ACC112 (cell line): ENCODE data around the gene NUP160.
"Not testable (repeated sequence)": the region's sequence is repeated elsewhere in the genome, so short reads cannot be mapped to it uniquely, and the experiment has no call there.

Experiments used
- H2AFZ ChIP-seq: fragments of 200-600 bp; sonication (generic); one replicate; pipeline ENCODE4 v1.6.0; 2017; ENCODE audit warnings: antibody characterized with exemption, low read length; ENCODE audit not compliant: unreplicated experiment
- H3K27ac ChIP-seq: fragments of 200-600 bp; sonication (generic); 2 replicates; pipeline ENCODE4 v1.5.1; 2014; ENCODE audit warnings: low read depth, mild to moderate bottlenecking, antibody characterized with exemption, low read length, moderate library complexity
- H3K27me3 ChIP-seq: fragments of 200-600 bp; sonication (generic); 2 replicates; pipeline ENCODE4 v1.6.1; 2014; ENCODE audit warnings: mild to moderate bottlenecking, antibody characterized with exemption, low read length, moderate library complexity, mixed read lengths; ENCODE audit not compliant: insufficient read depth
- H3K36me3 ChIP-seq: fragments of 200-600 bp; sonication (generic); 2 replicates; pipeline ENCODE4 v1.6.1; 2016; ENCODE audit warnings: mild to moderate bottlenecking, antibody characterized with exemption, low read length, moderate library complexity, mixed read lengths; ENCODE audit not compliant: insufficient read depth
- H3K4me1 ChIP-seq: fragments of 200-600 bp; sonication (generic); one replicate; pipeline ENCODE4 v1.6.1; 2016; ENCODE audit warnings: low read length, mixed read lengths; ENCODE audit not compliant: insufficient read depth, unreplicated experiment, control insufficient read depth
- H3K4me3 ChIP-seq: fragments of 200-600 bp; sonication (generic); 2 replicates; pipeline ENCODE4 v1.5.1; 2014; ENCODE audit warnings: mild to moderate bottlenecking, low read depth, low read length
- H3K79me2 ChIP-seq: fragments of 200-600 bp; sonication (generic); one replicate; pipeline ENCODE4 v1.6.0; 2016; ENCODE audit warnings: low read length; ENCODE audit not compliant: control insufficient read depth, unreplicated experiment, insufficient read depth

NUP160 gene

GRCh38 chr11:47847892-47848699, at the start of gene NUP160:
NUP160 (minus strand) TSS chr11:47848350; CDS start chr11:47848318, 32 bp downstream.
- Histone ChIP-seq H3K27ac (peak within 1 kb of the TSS; percentile 40; the same call in 1 of the 2 replicates), H3K36me3 (peaks cover 11% of the 10 kb centered on the region; the same call in 1 of the 2 replicates), H2AFZ (peak within 1 kb of the TSS; percentile 86), H3K79me2 (peaks cover 47% of the 10 kb centered on the region), H3K4me1 (peaks cover 8% of the 10 kb centered on the region), H3K4me3 (peak within 1 kb of the TSS; percentile 97), H3K27me3 (no peaks in the 10 kb centered on the region)

- Histone ChIP-seq H3K27ac (no peak overlapping the region), H3K27me3 (no peaks in the 10 kb centered on the region), H3K36me3 (no peaks in the 10 kb centered on the region), H2AFZ (no peak overlapping the region), H3K79me2 (no peaks in the 10 kb centered on the region), H3K4me3 (no peak overlapping the region), H3K4me1 (no peaks in the 10 kb centered on the region)
Observed at GRCh38 chr11:47896199-47896598, 48.0 kb upstream of the NUP160 start.

DNA sequence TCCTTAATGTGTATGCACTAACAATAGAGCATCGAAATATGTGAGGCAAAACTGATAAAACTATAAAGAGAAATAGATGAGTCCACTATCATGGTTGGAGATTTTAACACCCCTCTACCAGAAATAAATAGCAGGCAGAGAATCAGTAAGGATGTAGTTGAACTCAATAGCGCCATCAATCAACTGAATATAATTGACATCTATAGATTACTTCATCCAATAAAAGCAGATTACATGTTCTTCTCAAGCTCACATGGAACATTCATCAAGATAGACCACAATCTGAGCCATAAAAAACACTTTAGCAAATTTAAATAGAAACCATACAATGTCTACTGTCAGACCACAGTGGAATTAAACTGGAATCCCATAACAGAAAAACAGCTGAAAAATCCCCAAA, 46.9 kb upstream of the NUP160 start:
- Histone ChIP-seq H3K4me1 (no peaks in the 10 kb centered on the region), H3K4me3 (no peak overlapping the region), H3K27me3 (no peaks in the 10 kb centered on the region), H3K79me2 (no peaks in the 10 kb centered on the region), H3K27ac (no peak overlapping the region), H3K36me3 (no peaks in the 10 kb centered on the region), H2AFZ (no peak overlapping the region)

GRCh38 chr11:47892546-47893276, 44.6 kb upstream of the NUP160 start:
- H3K36me3 ChIP-seq, H3K27me3 ChIP-seq: not testable (repeated sequence)

GRCh38 chr11:47891886-47892285, 43.7 kb upstream of the NUP160 start:
- Histone ChIP-seq H3K4me3 (no peak overlapping the region), H3K27me3 (no peaks in the 10 kb centered on the region), H3K36me3 (no peaks in the 10 kb centered on the region)

More at GRCh38 chr11:47892546-47893276, 44.6 kb upstream of the NUP160 start:
- not testable (repeated sequence) for H2AFZ ChIP-seq, H3K4me1 ChIP-seq, H3K27ac ChIP-seq, H3K4me3 ChIP-seq, H3K79me2 ChIP-seq

DNA sequence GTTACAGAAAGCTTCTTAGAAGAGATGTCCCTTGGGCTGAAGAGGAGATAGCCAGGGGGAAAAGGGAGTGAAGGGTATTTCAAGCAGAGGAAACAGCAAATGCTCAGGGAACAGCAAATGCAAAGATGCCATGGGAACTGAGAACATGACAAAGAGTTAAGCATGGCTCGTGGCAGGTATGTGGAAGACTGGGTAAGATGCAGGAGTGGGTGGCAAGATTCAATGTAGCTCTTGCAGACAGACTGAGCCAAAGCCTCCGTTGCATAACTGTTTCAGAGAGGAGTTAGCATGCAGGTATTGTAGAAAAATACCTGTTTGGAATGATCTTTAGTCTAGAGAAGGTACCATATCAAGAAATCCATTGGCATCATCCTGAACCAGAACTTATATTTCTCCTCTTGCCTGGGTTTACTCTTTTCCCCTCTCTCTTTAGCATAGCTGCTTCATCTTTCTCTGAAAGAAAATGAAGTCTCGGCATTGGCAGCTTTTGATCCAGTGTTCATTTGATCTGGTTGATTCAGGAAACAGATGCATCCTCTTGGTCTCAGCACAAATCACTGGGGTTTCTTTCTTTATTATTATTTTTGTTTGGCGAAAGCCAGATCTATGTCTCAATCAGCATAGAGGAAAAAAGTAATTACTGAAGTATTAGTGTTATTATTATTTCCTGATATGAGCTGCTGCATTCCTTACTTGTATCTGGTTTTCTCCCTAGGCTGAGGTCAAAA, 41.7 kb upstream of the NUP160 start:
- no peaks in the 10 kb centered on the region for H3K36me3 ChIP-seq
- no peak overlapping the region for H3K4me3 ChIP-seq
- no peaks in the 10 kb centered on the region for H3K79me2 ChIP-seq
- H3K27me3 ChIP-seq: no peaks in the 10 kb centered on the region
- peaks cover 8% of the 10 kb centered on the region for H3K4me1 ChIP-seq
- no peak overlapping the region for H3K27ac ChIP-seq
- H2AFZ ChIP-seq: peak overlapping the region; percentile 18

More at GRCh38 chr11:47891886-47892285, 43.7 kb upstream of the NUP160 start:
- H3K79me2 ChIP-seq: no peaks in the 10 kb centered on the region
- H2AFZ ChIP-seq: no peak overlapping the region
- H3K27ac ChIP-seq: no peak overlapping the region
- no peaks in the 10 kb centered on the region for H3K4me1 ChIP-seq

GRCh38 chr11:47887910-47888569, 39.9 kb upstream of the NUP160 start:
- Histone ChIP-seq H3K27ac (no peak overlapping the region), H3K27me3 (no peaks in the 10 kb centered on the region)

GRCh38 chr11:47886096-47886495, 37.9 kb upstream of the NUP160 start:
- Histone ChIP-seq H3K27ac (peak overlapping the region; percentile 61), H2AFZ (peak overlapping the region; percentile 88), H3K4me1 (peaks cover 8% of the 10 kb centered on the region), H3K27me3 (no peaks in the 10 kb centered on the region), H3K4me3 (peak overlapping the region; percentile 23; the same call in 1 of the 2 replicates), H3K36me3 (no peaks in the 10 kb centered on the region), H3K79me2 (no peaks in the 10 kb centered on the region)

More at GRCh38 chr11:47887910-47888569, 39.9 kb upstream of the NUP160 start:
- no peaks in the 10 kb centered on the region for H3K79me2 ChIP-seq
- H2AFZ ChIP-seq: no peak overlapping the region
- H3K36me3 ChIP-seq: no peaks in the 10 kb centered on the region
- peaks cover 8% of the 10 kb centered on the region for H3K4me1 ChIP-seq
- H3K4me3 ChIP-seq: no peak overlapping the region

- not testable (repeated sequence) for H3K27me3 ChIP-seq, H3K4me3 ChIP-seq, H3K4me1 ChIP-seq, H2AFZ ChIP-seq, H3K27ac ChIP-seq, H3K36me3 ChIP-seq, H3K79me2 ChIP-seq
Observed at GRCh38 chr11:47882437-47882836, 34.3 kb upstream of the NUP160 start.

DNA sequence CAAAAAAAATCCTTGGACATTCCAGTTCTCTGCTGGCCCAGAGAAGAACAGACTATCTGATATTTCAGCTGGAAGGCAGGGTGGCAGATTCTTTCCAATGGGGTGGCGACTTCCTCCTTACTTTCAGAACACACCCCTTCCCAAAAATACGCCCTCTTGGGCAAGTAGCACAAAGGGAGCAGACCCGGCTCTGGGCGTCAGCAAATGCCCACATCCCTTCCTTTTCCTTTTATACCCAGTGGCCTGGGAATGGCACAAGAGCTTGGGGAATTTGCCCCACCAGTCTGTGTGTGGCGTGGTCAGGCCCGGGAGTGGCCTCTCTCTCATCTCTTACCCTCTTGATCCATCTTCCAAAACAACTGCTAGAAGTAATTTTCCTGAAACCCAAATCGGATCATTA, 33.0 kb upstream of the NUP160 start:
- Histone ChIP-seq H3K27ac (no peak overlapping the region), H3K27me3 (no peaks in the 10 kb centered on the region), H3K4me3 (no peak overlapping the region), H3K36me3 (no peaks in the 10 kb centered on the region), H3K79me2 (no peaks in the 10 kb centered on the region), H3K4me1 (peaks cover 8% of the 10 kb centered on the region), H2AFZ (no peak overlapping the region)
